HG02571 (cell line): ENCODE results near the gene SHROOM3.

Experiments
- ATAC-seq: cut with Tn5 transposase; IDR thresholded peaks from one replicate; pipeline ENCODE4 v1.9.1; 2021; ENCODE audit warnings: mild to moderate bottlenecking, moderate library complexity; ENCODE audit not compliant: unreplicated experiment

The SHROOM3 gene

DNA sequence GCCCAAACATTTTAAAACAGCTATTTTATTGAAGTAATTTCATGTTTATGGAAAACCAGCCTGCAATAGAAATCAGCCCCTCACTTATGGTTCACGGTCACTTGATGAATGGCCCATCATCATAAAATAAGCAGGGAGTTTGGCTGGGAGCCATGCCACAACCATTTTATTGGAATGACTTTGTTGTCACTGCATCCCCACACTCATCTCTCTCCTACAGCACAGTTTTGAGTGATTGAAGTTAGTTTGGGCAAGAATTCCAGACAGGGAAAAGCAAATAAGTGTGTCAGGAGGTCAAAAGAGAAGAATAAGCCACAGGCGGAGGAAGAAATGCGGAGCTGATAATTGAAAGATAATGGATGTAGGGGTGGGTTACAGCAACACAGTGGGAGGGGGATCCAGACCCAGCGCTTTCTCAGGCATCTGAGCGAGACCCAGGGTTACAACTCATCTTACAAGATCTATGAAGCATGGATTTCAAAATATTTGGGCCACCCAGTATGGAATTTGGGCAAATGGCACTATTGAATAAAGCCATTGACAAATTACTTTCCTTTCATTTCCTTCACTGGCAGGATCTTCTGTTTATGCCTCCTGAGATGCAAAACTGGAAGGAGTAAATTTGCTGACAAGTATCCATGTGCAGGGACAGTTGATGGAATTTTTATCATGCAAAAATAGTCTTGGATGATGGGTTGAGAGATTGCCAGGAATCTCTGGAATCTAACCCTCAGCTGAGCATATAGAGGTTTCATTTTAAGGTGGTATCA is 100.8 kb downstream of the SHROOM3 start:
- ATAC-seq = no peak

DNA sequence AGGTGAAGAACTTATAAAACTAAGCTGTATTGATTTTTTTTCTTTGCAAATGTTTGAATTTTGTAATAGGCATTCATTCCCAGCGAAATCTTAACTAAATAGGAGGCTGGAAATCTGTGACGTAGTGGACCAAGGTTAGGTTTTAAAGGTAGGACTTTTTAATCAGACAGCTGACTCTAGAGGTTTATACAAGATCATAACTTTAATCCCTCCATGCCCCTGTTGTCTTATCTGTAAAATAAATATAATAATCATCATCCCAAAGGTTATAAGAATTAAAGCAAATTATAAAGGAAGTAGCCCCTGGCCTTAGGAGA is 101.3 kb downstream of the SHROOM3 start:
- no peak for ATAC-seq

DNA sequence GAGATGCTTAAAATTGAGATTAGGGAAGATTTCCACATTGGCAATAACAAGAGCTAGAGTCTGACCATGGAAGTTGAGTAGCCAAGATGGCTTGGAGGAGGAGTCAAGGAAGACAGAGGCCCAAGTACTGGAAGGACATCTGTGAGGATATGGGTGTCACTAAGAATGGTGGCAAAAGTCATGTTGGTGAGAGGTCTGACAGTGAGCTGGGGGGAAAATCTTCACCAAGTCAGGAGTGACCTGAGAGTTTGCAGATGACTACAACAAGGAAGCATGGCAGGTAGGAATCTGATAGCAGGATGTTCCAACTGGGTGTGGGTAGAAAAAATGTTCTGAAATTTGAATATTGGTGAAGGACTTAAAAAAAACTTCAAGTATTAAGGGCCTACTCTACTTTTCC is 103.3 kb downstream of the SHROOM3 start:
- no peak for ATAC-seq

DNA sequence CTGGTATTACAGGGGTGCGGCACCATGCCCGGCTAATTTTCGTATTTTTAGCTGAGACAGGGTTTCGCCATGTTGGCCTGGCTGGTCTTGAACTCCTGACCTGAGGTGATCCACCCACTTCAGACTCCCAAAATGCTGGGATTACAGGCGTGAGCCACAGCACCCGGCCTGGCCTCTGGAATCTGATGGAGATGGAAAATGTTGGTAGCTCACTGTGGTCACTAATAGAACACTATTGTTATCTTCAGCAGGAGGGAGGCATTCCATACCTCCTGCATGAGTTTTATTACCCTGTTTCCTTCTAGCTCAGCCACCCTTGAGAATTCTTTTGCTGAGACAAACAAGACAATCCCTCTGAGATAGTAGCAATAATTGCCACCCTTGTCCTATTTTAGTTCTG is 105.0 kb downstream of the SHROOM3 start:
- ATAC-seq = no peak

DNA sequence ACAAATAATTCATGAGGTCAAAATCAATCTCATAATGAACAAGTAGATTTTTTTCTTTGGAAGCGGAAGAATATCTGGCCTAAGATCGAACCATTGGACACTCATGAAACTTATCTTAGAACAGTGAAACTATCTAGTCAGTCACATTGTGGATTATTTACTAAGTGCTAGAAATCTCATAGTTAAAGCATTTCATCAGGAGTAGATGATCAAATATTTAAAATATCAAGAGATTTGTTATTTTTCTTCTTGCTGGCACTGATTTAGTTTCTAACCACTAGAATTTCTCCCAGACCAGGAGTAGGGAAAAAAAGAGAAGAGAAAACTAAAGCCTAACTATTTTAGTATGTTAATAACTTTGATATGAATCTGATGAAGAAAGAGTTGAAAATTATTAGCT is 105.5 kb downstream of the SHROOM3 start:
- ATAC-seq = no peak

DNA sequence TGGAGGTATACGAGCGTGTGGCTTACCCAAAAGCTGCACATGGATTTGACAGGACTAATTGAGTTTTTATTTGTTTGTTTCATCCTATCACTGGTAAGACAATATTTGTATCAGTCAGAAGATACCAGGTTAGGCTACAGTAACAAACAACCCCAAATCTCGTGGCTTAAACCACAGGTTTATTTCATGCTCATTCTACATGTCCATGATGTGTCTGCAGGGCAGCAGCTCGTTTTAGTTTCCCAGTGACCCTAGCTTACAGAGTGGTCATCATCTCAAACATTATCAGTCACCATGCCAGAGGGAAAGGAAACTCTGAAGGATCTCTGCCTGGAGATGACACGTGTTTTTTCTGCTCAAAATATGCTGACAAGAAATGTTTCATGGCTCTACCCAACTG is 108.3 kb downstream of the SHROOM3 start:
- no peak for ATAC-seq

DNA sequence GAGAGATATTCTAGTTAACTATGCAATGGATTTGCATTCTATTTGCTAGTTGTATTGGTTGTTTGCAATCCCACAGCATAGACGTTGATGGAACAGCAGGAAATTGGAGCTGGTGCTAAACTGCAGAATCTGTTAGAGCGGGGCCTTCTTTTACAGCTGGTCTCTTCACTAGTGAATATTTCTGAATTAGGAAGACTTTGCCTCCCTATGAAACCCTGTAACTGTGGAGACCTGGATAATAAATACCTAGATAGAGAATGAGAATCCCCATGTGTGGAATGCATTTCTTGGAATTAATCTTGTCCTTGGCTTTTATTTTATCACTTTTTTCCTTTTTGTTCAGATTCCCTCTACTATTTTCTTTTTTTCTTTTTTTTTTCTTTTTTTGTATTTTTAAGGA is 109.7 kb downstream of the SHROOM3 start:
- no peak for ATAC-seq

DNA sequence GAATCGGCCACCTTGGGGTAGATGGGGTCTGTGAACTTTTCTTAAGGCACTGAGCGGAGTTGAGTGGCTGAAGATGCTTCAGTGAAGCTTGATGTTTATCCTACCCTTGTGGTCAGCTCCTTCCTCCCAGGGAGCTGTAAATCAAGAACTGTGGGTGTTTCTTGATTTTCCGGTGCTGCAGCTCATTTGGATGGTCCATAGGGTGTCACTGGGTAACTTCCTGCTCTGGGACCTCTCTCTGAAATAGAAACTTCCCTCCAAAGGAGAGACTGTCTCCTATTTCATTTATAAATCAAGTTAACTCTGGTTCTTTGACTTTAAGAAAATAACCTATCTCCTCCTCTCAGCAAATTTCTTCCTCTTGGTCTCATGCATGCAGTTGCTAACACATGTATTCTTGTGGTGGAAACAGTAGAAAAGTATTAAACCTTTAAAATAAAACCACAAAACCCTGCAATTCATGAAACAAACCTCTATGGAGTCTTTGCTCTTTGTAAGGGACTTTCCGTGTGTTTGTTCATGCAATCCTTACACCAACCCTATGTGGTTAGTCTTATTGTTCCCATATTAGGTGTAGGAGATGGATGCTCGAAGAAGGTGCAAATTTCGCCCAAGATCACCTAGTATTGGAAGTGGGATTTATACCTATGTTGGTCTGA is 110.3 kb downstream of the SHROOM3 start:
- ATAC-seq = no peak

DNA sequence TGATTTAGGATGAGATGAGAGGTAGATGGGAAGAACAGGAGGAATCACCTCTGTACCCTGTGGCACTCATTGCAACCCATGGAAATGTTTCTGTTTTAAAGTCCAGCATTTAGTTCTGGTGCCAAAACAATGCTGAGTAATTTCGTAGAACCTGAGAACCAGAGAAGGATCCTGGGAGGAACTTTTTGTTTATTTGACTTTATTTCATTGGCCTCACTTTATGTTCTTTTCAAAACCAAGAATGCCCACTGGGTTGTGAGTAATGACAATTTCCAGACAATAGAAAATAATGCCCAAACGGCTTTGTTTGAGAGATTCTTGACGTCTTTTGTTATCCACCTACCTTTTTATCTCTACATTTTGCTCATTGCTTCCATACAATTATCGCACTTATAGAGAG is 111.3 kb downstream of the SHROOM3 start:
- ATAC-seq = no peak

DNA sequence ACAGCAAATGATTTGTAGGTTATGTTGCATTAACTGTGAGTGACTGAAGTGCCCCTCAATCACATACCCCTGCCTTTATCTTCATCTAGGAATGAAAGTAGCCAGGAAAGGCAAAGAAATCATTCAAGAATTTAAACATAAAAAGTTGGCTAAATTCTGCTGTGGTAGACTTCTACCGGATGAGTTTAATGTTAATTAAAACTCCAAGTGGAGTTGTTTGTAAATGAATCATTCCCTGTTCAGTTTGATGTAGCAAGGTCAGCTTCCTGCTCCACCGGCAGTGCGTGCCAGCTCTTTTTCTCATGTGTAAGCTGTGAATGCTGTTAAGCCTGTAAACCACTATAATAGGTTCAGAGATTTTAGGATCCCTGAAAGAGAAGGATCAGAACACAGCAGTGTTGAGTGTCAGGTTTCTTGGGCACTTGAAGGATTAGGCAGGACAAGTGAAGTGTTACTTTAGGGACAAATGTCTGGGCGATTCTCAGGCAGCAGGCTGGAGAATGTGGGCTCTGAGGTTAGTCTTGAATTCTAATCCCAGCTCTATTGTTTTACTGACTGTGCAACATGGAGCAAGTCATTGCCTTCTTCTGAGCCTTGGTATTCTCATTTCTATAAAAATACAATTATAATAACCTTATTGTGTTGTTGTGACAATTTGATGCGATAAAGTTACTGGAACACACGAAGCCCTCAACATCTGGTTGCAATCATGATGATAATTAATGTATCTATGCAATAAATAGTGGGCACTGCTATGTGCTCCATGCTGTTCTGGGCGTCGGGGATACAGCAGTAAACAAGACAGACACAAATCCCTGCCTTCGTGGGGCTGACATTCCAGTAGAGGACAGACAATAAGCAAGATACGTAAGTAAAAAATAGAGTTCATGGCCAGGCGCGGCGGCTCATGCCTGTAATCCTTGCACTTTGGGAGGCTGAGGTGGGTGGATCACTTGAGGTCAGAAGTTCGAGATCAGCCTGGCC is 112.0 kb downstream of the SHROOM3 start:
- no peak for ATAC-seq

DNA sequence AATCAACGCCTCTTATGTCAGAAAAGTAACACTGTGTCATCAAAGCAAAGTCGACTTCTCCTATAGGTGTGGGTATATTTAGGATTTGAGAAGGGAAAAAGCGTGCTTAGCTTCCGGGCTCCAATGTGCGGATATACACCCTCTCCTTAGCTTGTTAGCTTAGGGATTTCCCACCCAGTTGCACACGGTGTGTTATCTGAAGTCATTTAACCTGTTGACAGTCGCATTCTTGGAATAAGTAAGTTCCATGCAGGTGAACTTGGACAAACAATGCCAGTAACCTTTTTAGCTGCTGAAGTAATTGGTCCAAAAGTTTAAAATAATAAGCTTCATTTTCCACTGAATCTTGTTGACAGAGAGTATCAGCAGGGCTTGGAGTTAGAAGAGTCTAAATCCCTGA is 113.7 kb downstream of the SHROOM3 start:
- no peak for ATAC-seq

DNA sequence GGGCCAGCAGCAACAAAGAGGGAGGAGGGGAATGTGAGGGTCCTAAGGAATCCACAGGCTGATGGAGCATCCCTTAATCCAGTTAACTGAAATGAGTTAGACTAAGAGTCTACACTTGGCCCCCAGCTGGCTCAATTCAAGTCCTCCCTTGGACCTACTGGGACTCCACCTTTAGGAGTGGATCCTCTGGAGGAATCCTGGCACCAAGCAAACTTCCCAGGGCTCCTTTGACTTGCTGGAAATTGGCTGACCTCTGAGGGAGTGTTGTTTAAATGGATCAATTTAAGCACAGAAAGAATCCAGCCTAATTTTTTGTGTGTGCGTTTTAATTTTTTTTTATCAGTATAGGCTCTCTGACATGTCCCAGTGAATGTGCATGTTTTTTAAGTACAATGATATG is 114.7 kb downstream of the SHROOM3 start:
- ATAC-seq = no peak

DNA sequence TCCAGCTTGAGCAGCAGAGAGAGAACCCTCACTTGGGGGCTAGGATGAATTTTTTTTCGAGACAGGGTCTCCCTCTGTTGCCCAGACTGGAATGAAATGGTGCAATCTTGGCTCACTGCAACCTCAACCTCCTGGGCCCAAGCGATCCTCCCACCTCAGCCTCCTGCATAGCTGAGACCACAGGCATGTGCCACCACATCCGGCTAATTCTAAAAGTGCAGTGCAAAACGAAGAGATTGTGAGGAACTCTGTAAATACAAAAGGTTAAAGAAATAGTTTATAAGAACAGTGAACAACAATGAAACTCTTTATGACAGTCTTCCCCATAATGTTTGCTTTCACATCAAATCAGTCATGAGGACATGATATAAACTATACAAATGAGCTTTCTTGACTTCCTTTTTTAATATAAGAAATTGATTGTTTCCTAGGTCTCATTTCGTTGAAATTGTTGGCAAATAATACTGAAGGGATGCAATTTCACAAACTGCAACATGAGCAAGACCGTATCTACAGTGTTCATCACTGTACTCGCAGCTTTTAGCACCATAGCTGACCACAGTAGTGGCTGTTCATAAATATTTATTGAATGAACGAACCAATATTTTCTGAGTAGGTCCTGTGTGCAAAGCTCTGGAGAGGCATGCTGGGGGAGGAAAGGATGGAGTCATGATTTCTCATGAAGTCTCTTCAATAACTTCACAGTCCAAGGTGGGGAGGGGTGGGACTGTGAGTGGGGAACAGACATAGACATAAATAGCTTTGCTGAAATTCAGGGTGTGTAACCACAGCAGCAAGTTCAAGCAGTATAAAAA is 116.1 kb downstream of the SHROOM3 start:
- ATAC-seq = no peak

DNA sequence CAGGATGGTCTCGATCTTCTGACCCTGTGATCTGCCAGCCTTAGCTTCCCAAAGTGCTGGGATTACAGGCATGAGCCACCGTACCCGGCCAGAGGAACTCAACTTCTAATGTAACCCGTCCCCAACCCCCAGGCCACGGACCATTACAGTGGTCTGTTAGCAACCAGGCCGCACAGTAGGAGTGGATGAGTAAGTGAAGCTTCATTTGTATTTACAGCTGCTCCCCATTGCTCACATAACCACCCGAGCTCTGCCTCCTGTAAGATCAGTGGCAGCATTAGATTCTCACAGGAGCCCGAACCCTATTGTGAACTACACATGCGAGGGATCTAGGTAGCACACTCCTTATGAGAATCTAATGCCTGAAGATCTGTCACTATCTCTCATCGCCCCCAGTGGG is 119.6 kb downstream of the SHROOM3 start:
- ATAC-seq = no peak

DNA sequence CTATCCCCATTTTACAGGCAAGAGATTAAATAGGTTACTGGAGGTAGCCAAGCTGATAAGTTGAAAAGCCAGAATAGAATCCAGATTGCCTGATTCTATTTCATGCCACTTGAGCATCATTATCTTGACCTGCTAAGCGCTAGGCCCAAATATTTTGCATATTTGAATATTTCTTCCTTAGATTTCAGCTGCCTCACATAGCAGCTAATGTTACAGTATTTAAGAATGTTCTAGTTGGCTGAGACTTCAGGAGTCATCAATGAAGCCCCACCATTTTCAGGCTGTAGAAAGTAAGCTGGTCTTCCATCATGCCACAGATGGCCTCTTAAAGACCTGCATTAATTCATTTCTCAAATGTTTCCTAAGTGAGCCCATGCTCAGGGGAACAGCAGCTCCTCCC is 121.4 kb downstream of the SHROOM3 start:
- ATAC-seq = no peak

DNA sequence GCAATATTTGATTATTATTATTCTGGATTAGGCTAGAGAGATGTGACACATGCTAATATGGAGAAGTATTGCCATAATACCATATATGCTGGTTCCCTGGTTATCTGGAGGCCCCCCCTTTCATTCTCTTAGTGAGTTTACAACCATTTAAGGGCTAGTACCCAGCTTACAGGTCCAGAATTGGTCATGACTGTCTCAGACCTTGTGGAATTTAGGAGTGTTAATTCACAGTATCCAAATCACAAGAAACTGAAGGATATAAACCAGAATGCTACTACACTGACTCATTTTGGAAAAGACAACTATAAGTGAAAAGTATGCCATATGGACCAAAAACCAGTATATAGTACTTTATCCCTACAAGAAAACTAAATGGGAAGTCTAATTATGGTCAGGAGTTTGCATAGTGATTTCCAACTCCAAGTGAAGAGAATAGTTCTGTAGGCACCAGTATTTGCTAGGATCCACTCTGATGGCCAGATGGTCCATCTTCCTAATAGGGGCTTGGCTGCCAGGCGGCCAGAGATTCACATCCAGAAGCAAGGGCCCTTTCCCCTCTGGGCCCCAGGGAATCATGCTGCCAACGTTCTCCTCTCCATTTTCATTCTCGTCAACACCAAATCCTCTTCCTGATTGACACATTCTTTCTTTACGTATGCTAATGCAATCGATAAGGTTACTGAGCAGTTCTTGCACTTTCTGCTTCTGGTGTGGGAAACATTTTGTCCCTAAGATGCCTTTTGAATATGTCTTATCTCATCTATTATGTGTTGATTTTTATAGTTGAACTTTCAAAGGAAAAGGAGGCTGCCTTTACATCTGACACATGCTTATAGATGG is 123.6 kb downstream of the SHROOM3 start:
- no peak for ATAC-seq

DNA sequence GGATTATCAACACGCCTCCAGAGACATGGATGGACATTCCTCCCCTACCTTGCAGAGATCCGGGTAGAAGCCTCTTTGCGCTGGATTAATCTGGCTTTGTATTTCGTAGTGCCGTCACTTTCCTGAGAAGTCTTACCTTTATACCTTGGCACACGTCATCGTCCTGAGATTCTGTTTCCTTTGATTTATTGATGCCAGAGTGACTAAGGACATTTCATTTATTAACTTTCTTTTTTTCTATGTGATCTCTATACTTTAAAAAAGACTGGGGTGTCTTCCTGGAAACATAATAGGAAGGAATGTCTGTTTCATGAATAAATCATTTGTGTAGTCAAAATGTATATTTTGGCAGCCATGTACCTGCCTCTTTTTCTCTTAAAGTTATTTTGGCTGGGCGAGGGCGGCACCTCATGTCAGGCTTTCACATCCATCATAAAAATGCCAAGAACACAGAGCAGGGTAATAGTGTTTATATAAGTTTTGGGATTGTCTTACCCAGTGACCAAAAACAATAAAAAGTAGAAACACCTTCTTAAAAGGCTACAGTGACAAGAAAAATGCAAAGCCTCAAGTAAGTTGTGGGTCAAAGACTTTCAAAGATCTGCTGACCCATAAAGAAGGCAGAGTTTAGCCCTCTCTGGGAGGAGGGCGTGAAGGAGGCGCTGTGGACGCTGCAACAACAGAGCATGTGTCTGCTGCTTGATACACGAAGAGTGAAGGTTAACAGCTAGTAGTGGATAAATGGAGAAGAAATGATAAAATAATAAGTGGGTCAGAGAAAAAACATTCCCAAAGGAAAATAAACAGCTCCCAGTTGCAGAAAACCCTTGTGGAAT is 124.4 kb downstream of the SHROOM3 start:
- ATAC-seq = no peak

DNA sequence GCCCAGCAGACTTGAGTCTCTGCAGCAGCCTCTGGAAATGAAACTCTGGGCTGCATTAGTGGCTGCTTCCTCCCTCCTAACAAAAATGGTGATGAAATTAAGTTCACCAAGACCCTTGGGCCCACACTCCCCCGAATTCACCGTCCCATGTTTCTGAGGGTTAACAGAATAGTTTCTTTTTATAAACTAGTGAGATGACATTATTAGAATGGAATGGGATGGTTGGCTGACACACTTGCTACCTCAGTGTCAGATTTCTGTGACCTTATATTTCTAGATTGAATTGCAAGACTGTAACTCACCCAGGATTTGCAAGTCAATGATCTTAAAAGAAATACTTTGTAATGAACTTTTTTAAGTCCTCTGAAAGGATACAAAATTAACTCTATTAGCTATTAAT is 127.1 kb downstream of the SHROOM3 start:
- ATAC-seq = no peak

DNA sequence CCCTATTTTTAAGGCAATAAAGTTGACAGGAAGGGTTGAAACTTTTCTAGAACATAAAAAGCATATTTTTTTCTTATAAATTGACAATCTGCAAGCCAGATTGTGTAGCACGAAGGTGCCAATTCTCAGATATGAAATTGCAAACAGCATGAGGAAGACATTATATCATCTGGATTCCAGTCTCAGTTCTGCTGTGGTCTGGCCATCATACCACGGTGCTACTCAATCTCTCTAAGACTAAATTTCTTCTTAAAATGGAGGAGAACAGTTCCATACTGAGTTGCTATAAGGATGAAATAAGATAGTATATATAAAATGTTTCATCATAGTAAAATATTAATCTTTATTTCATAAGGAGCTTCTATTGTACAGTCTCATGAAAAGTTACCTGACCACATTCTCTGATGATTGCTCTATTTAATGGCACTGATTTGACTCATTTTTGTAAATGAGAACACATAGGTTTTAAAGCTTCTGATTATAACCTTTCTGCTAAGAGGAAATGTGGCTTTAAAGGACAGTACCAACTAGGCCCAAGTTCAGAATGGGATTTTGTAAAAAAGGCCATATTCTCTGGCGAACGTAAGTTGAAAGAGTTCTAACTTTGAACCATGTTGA is 127.9 kb downstream of the SHROOM3 start:
- ATAC-seq = no peak
